Epithelial cell of esophagus (primary cell): ENCODE data around the gene PRKAR2B.
A peak's percentile ranks its signal among the peaks of the same experiment; 100 is the strongest.
"Not testable (repeated sequence)": the region's sequence is repeated elsewhere in the genome, so short reads cannot be mapped to it uniquely, and the experiment has no call there.

ENCODE experiments used
- DNase-seq: peaks from one replicate; pipeline ENCODE4 v3.0.0; 2010; ENCODE audit warnings: low read depth
- H3K4me3 ChIP-seq: 2 replicates; pipeline ENCODE4 v1.5.1; 2011; ENCODE audit warnings: mild to moderate bottlenecking, low read length, control low read depth
- CTCF ChIP-seq: IDR thresholded peaks from 2 replicates; pipeline ENCODE4 v1.5.1; 2011; ENCODE audit warnings: low read depth, mild to moderate bottlenecking, low read length, control low read depth, inconsistent platforms; ENCODE audit not compliant: insufficient read depth; ENCODE audit errors: missing control alignments

Gene PRKAR2B

GRCh38 chr7:107085180-107085579 is 40.7 kb downstream of the PRKAR2B start:
- no peak for TF ChIP-seq CTCF
- H3K4me3 ChIP-seq, result no peak overlapping the region
- DNase-seq, result no peak

- TF ChIP-seq CTCF, result no peak
- H3K4me3 ChIP-seq, result no peak overlapping the region
- DNase-seq, result no peak
These were observed 45.1 kb downstream of the PRKAR2B start for GRCh38 chr7:107089627-107090026.

- no peak for TF ChIP-seq CTCF
- no peak for DNase-seq
- H3K4me3 ChIP-seq, result no peak overlapping the region
These were observed 46.0 kb downstream of the PRKAR2B start for GRCh38 chr7:107090457-107090856.

GRCh38 chr7:107091306-107091705 is 46.8 kb downstream of the PRKAR2B start:
- no peak for DNase-seq
- no peak for TF ChIP-seq CTCF
- no peak overlapping the region for H3K4me3 ChIP-seq

- H3K4me3 ChIP-seq, DNase-seq: not testable (repeated sequence)
These were observed 49.2 kb downstream of the PRKAR2B start for GRCh38 chr7:107093671-107094070.

GRCh38 chr7:107099154-107099553 is 54.6 kb downstream of the PRKAR2B start:
- not testable (repeated sequence) for H3K4me3 ChIP-seq, DNase-seq

GRCh38 chr7:107100824-107101223 is 56.3 kb downstream of the PRKAR2B start:
- no peak for DNase-seq
- no peak for TF ChIP-seq CTCF
- no peak overlapping the region for H3K4me3 ChIP-seq

- no peak overlapping the region for H3K4me3 ChIP-seq
- peak; percentile 70 for DNase-seq
- no peak for TF ChIP-seq CTCF
These were observed 58.9 kb downstream of the PRKAR2B start for GRCh38 chr7:107103369-107103768.
